NCI-H82 (cell line): Measurements from ENCODE around the gene MUTYH.
A peak's percentile ranks its signal among the peaks of the same experiment; 100 is the strongest.
"Not testable (repeated sequence)": the region's sequence is repeated elsewhere in the genome, so short reads cannot be mapped to it uniquely, and the experiment has no call there.

Experiments used
- DNase-seq: peaks from one replicate; lab custom pipeline; 2025; lab: John Stamatoyannopoulos, UW

Gene MUTYH

GRCh38 chr1:45321444-45321843 lies 18.8 kb downstream of the MUTYH start:
- no peak for DNase-seq

GRCh38 chr1:45319761-45320160 lies 20.5 kb downstream of the MUTYH start:
- DNase-seq = no peak

DNA sequence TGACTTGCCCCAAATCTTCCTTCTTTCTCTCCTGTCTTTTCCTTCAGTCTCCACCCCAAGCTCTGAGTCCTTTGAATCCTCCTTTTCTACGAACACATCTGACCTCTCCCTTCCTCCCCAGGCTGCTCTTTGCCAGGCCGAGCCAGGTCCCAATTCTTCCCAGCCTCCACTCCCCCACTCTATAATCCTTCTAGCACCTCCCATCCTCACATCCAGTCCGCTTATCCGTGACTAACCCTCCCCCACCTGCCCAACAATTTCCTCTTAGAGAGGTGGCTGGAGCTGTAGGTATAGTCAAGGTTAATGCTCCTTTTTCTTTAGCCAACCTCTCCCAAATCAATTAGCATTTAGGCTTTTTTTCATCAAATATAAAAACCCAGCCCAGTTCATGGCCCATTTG lies 23.1 kb downstream of the MUTYH start:
- DNase-seq = peak; percentile 90

DNA sequence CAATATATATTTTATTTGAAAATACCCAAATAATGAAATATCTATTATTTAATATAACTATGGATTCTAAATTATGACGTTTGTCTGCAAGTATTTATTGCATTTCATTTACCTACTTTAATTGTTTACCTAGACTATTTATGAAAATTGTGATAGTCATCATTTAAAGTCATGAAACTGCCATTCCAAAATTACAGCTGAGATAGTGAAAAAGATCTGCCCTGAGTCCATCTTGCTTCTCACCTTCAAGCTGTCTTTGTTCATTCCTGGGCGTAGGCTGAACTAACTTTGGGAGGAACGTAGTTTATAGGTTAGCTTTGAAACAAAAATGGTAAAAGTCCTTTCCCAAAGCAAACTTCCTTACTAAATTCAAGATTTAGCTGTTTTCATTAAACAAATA lies 26.0 kb downstream of the MUTYH start:
- DNase-seq = no peak

DNA sequence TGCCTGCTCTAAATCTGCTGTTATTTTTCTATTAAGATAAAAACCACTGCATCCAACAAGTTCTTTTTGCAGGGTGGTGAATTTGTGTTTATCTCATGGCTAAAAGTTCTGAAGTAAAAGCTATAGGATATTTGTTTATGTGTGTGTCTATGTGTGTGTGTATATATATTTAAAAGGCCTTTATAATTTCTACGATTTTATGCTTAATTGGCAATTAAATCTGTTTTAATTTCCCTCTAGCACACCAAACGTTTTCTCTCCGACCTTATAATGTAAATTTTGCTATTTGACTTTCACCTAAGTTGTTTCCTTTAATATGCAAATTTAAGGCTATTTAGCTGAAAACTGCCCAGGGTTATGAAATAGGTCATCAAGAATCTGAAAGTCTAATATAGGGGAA lies 33.3 kb downstream of the MUTYH start:
- DNase-seq = no peak

DNA sequence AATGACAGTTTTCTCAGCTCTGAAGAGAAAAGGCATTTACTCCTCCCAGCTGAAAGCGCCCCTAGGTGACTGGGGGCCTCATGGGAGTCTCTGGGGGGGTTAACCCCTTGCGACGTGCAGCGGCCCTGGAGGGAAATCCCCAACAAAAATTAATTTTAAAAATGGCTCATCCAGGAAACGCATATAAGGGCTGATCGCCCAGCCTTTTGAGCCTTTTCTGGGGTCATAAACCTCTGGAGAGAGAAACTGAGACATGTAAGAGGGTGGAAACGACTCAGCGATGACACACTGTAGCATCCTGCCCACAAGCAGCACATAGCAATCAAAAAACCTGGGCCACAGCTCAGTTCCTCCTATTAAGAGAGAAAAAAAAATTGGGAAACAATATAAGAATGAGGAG lies 33.9 kb downstream of the MUTYH start:
- no peak for DNase-seq

GRCh38 chr1:45305231-45305630 lies 35.0 kb downstream of the MUTYH start:
- DNase-seq = no peak

DNA sequence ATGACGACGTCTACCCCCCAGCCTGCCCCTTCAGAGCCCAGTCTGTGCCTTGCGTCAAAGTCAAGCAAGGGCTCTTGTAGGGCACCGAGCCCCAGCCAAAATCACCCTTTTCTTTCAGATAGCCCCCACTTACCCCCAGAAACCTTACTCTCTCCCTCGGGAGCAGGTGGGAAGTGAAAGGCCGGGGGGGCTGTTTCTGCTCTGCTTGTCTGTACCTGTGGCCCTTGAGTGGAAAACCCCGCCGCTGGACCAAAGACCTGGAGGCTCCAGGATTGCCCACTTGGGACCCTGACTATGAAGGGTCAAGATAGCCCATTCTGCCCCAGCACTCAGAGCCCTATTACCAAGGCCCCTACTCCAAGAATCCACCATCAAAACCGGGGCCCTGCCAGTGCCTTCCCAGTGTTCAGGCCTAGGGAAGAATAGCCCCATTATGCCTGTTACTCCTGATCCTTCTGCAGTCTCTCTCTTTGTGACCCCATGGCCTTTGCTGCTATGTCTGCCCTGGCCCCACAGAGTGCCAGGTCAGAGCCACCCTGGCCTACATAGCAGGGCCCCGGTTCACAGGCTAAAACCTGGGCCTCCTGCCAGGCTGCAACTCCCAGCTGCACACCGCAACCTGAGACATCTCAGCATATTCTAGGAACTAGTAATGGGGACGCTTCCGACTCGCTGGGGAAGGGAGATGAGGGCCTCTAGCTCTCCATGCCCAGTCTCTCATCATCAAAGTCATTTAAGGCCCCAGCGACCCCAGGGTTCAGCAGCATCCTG lies 35.7 kb downstream of the MUTYH start:
- peak; percentile 56 for DNase-seq

GRCh38 chr1:45303520-45304310 lies 36.5 kb downstream of the MUTYH start:
- DNase-seq = peak; percentile 99

- DNase-seq = no peak
Observed at GRCh38 chr1:45302505-45303150, 37.6 kb downstream of the MUTYH start.

DNA sequence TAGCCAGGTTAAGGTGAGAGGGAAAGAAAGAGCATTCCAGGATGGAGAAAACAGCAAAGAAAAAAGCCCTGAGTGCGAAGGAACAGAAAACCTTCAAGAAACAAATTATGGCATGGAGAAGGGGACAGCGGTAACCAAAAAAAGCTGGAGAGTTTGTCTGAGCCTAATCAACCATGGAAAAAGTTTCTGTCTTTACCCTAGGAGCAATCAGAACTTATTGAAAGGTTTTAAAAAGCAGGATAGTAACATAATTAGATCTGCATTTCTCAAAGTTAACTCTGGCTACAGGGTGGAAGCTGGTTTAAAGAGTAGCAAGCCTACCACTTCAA lies 39.6 kb downstream of the MUTYH start:
- no peak for DNase-seq

DNA sequence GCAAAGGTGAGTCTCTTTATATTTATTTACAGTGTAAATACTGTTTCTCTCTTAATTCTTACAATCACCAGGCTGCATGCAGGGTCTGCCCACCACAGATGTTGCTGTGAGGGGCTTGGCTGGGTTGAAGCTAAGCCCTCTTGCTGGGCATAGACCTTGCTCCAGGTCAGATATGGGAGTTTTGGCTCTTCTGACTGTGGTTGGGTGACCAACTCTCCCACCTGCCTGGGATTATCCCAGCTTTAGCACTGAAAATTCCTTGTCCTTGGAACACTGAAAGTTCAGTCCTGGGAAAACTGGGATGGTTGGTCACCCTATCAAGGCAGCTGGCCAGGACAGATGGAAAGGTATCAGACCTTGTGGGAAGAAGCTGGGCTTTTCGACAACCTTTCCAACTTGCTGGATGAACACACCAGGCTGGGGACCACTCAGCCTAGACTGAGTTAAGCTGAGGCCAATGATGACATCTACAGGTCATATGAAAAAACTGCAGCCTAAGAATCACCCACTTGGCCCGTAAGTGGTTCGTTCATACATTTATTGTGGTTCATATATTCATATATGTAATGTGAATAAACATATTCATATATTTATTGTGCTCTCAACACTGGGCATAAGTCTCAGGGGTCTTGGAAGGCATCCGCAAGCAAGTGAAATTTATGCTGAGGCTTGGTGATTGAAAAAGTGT lies 40.1 kb downstream of the MUTYH start:
- peak; percentile 89 for DNase-seq

GRCh38 chr1:45299296-45299695 lies 40.9 kb downstream of the MUTYH start:
- no peak for DNase-seq

- DNase-seq = no peak
Observed at GRCh38 chr1:45297666-45298356, 42.4 kb downstream of the MUTYH start.

GRCh38 chr1:45291716-45292115 lies 48.5 kb downstream of the MUTYH start:
- no peak for DNase-seq

DNA sequence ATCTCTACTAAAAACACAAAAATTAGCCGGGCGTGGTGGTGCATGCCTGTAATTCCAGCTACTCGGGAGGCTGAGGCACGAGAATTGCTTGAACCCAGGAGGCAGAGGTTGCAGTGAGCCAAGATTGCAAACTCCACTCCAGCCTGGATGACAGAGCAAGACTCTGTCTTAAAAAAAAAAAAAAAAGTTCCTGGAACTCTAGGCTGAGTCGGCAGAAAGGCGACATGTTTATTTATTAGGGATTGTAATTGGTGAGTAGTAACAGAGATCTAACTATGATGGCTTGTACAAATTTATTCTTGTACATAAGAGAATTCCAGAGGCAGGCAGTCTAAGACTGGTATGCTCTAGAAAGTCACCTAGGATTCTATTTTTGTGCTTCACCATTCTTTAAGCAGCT lies 49.2 kb downstream of the MUTYH start:
- not testable (repeated sequence) for DNase-seq

DNA sequence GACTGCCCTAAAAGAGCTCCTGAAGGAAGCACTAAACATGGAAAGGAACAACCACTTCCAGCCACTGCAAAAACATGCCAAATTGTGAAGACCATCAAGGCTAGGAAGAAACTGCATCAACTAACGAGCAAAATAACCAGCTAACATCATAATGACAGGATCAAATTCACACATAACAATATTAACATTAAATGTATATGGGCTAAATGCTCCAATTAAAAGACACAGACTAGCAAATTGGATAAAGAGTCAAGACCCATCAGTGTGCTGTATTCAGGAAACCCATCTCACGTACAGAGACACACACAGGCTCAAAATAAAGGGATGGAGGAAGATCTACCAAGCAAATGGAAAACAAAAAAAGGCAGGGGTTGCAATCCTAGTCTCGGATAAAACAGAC lies 53.7 kb downstream of the MUTYH start:
- not testable (repeated sequence) for DNase-seq

GRCh38 chr1:45284858-45285257 lies 55.4 kb downstream of the MUTYH start:
- not testable (repeated sequence) for DNase-seq

DNA sequence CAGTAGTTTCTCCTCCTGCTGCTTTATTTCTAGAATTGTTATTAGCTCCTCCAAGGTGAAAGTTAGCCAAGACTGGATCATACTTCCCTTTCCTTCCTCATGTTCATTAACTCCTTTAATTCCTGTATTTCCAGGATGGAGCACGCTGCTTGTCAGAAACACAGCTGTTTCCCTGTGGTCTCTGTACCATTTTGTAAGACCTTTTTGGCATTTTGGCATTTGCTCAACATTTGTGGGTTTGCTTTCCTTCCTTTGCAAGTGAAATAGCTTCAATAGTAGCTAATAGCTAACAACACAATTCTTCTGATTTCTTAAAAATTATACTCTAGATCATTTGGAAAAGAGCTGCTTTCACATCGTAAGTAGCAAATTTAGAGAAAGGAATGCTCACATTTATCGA lies 57.9 kb downstream of the MUTYH start:
- no peak for DNase-seq
